ENCODE data around the gene TRIP10.
"Not testable (repeated sequence)": the region's sequence is repeated elsewhere in the genome, so short reads cannot be mapped to it uniquely, and the experiment has no call there.

TRIP10 gene

GRCh38 chr19:6706633-6706958 lies 32.9 kb upstream of the TRIP10 start:
- H3K4me1 ChIP-seq (ENCODE audit: insufficient read depth, low read length), result no peaks in the 10 kb centered on the region
- H3K9me3 ChIP-seq (ENCODE audit: low read length), result no peaks in the 10 kb centered on the region
- no peak overlapping the region for H2AFZ ChIP-seq (ENCODE audit: low read depth, low read length)
- H3K4me3 ChIP-seq (ENCODE audit: low read length), result no peak overlapping the region
- H3K36me3 ChIP-seq (ENCODE audit: insufficient read depth, low read length), result no peaks in the 10 kb centered on the region
- H3K27me3 ChIP-seq (ENCODE audit: insufficient read depth, low read length), result peaks cover 29% of the 10 kb centered on the region

- Histone ChIP-seq H3K4me3 (ENCODE audit: low read length) (no peak overlapping the region), H3K36me3 (ENCODE audit: insufficient read depth, low read length) (no peaks in the 10 kb centered on the region), H3K9me3 (ENCODE audit: low read length) (no peaks in the 10 kb centered on the region)
These were observed 32.3 kb upstream of the TRIP10 start for GRCh38 chr19:6707011-6707657.

GRCh38 chr19:6707658-6708018 lies 31.8 kb upstream of the TRIP10 start:
- no peak overlapping the region for H2AFZ ChIP-seq (ENCODE audit: low read depth, low read length)
- peaks cover 38% of the 10 kb centered on the region for H3K27me3 ChIP-seq (ENCODE audit: insufficient read depth, low read length)
- H3K4me3 ChIP-seq (ENCODE audit: low read length), result no peak overlapping the region
- no peaks in the 10 kb centered on the region for H3K4me1 ChIP-seq (ENCODE audit: insufficient read depth, low read length)
- H3K36me3 ChIP-seq (ENCODE audit: insufficient read depth, low read length), result no peaks in the 10 kb centered on the region
- no peaks in the 10 kb centered on the region for H3K9me3 ChIP-seq (ENCODE audit: low read length)

More at GRCh38 chr19:6707011-6707657, 32.3 kb upstream of the TRIP10 start:
- Histone ChIP-seq H3K27me3 (ENCODE audit: insufficient read depth, low read length) (peaks cover 33% of the 10 kb centered on the region), H3K4me1 (ENCODE audit: insufficient read depth, low read length) (no peaks in the 10 kb centered on the region), H2AFZ (ENCODE audit: low read depth, low read length) (no peak overlapping the region)

- Histone ChIP-seq H3K4me3 (ENCODE audit: low read length) (no peak overlapping the region), H3K4me1 (ENCODE audit: insufficient read depth, low read length) (no peaks in the 10 kb centered on the region), H3K36me3 (ENCODE audit: insufficient read depth, low read length) (no peaks in the 10 kb centered on the region), H2AFZ (ENCODE audit: low read depth, low read length) (no peak overlapping the region), H3K9me3 (ENCODE audit: low read length) (peaks cover 3% of the 10 kb centered on the region), H3K27me3 (ENCODE audit: insufficient read depth, low read length) (peaks cover 38% of the 10 kb centered on the region)
These were observed 31.1 kb upstream of the TRIP10 start for GRCh38 chr19:6708346-6708745.

GRCh38 chr19:6708913-6709312 lies 30.6 kb upstream of the TRIP10 start:
- H3K27me3 ChIP-seq (ENCODE audit: insufficient read depth, low read length), result peaks cover 38% of the 10 kb centered on the region
- not testable (repeated sequence) for H3K36me3 ChIP-seq (ENCODE audit: insufficient read depth, low read length); H2AFZ ChIP-seq (ENCODE audit: low read depth, low read length); H3K4me1 ChIP-seq (ENCODE audit: insufficient read depth, low read length); H3K9me3 ChIP-seq (ENCODE audit: low read length); H3K4me3 ChIP-seq (ENCODE audit: low read length)

GRCh38 chr19:6709549-6709948 lies 29.9 kb upstream of the TRIP10 start:
- no peaks in the 10 kb centered on the region for H3K36me3 ChIP-seq (ENCODE audit: insufficient read depth, low read length)
- H3K27me3 ChIP-seq (ENCODE audit: insufficient read depth, low read length), result peaks cover 38% of the 10 kb centered on the region
- no peaks in the 10 kb centered on the region for H3K4me1 ChIP-seq (ENCODE audit: insufficient read depth, low read length)

GRCh38 chr19:6710273-6711077 lies 29.0 kb upstream of the TRIP10 start:
- Histone ChIP-seq H3K4me3 (ENCODE audit: low read length) (no peak overlapping the region), H2AFZ (ENCODE audit: low read depth, low read length) (no peak overlapping the region), H3K4me1 (ENCODE audit: insufficient read depth, low read length) (no peaks in the 10 kb centered on the region), H3K36me3 (ENCODE audit: insufficient read depth, low read length) (no peaks in the 10 kb centered on the region), H3K9me3 (ENCODE audit: low read length) (peaks cover 3% of the 10 kb centered on the region), H3K27me3 (ENCODE audit: insufficient read depth, low read length) (peaks cover 38% of the 10 kb centered on the region)

More at GRCh38 chr19:6709549-6709948, 29.9 kb upstream of the TRIP10 start:
- Histone ChIP-seq H3K4me3 (ENCODE audit: low read length) (no peak overlapping the region), H2AFZ (ENCODE audit: low read depth, low read length) (no peak overlapping the region), H3K9me3 (ENCODE audit: low read length) (peaks cover 3% of the 10 kb centered on the region)

- H3K36me3 ChIP-seq (ENCODE audit: insufficient read depth, low read length), result no peaks in the 10 kb centered on the region
- H3K4me1 ChIP-seq (ENCODE audit: insufficient read depth, low read length), result no peaks in the 10 kb centered on the region
- peaks cover 38% of the 10 kb centered on the region for H3K27me3 ChIP-seq (ENCODE audit: insufficient read depth, low read length)
- H2AFZ ChIP-seq (ENCODE audit: low read depth, low read length), result no peak overlapping the region
- peaks cover 3% of the 10 kb centered on the region for H3K9me3 ChIP-seq (ENCODE audit: low read length)
- no peak overlapping the region for H3K4me3 ChIP-seq (ENCODE audit: low read length)
These were observed 28.5 kb upstream of the TRIP10 start for GRCh38 chr19:6711078-6711361.

- Histone ChIP-seq H3K27me3 (ENCODE audit: insufficient read depth, low read length) (peaks cover 38% of the 10 kb centered on the region), H3K9me3 (ENCODE audit: low read length) (peaks cover 3% of the 10 kb centered on the region), H3K36me3 (ENCODE audit: insufficient read depth, low read length) (no peaks in the 10 kb centered on the region), H3K4me3 (ENCODE audit: low read length) (no peak overlapping the region), H3K4me1 (ENCODE audit: insufficient read depth, low read length) (no peaks in the 10 kb centered on the region), H2AFZ (ENCODE audit: low read depth, low read length) (no peak overlapping the region)
These were observed 27.9 kb upstream of the TRIP10 start for GRCh38 chr19:6711605-6712004.

GRCh38 chr19:6712231-6712630 lies 27.2 kb upstream of the TRIP10 start:
- Histone ChIP-seq H3K27me3 (ENCODE audit: insufficient read depth, low read length) (peaks cover 38% of the 10 kb centered on the region), H3K9me3 (ENCODE audit: low read length) (peaks cover 3% of the 10 kb centered on the region), H3K4me1 (ENCODE audit: insufficient read depth, low read length) (no peaks in the 10 kb centered on the region), H3K4me3 (ENCODE audit: low read length) (no peak overlapping the region), H3K36me3 (ENCODE audit: insufficient read depth, low read length) (no peaks in the 10 kb centered on the region), H2AFZ (ENCODE audit: low read depth, low read length) (no peak overlapping the region)

GRCh38 chr19:6712692-6713670 lies 26.5 kb upstream of the TRIP10 start:
- no peak overlapping the region for H2AFZ ChIP-seq (ENCODE audit: low read depth, low read length)
- H3K9me3 ChIP-seq (ENCODE audit: low read length), result peaks cover 3% of the 10 kb centered on the region
- no peaks in the 10 kb centered on the region for H3K4me1 ChIP-seq (ENCODE audit: insufficient read depth, low read length)
- no peak overlapping the region for H3K4me3 ChIP-seq (ENCODE audit: low read length)
- no peaks in the 10 kb centered on the region for H3K36me3 ChIP-seq (ENCODE audit: insufficient read depth, low read length)
- peaks cover 38% of the 10 kb centered on the region for H3K27me3 ChIP-seq (ENCODE audit: insufficient read depth, low read length)

- Histone ChIP-seq H3K4me3 (ENCODE audit: low read length) (no peak overlapping the region), H2AFZ (ENCODE audit: low read depth, low read length) (no peak overlapping the region), H3K9me3 (ENCODE audit: low read length) (peaks cover 3% of the 10 kb centered on the region), H3K36me3 (ENCODE audit: insufficient read depth, low read length) (no peaks in the 10 kb centered on the region), H3K4me1 (ENCODE audit: insufficient read depth, low read length) (no peaks in the 10 kb centered on the region), H3K27me3 (ENCODE audit: insufficient read depth, low read length) (peaks cover 33% of the 10 kb centered on the region)
These were observed 25.4 kb upstream of the TRIP10 start for GRCh38 chr19:6713773-6714692.
